ENCODE measurements around the gene VIPAS39. TPM values are rescaled to one million over a fixed set of nuclear protein-coding genes. Genes with fewer than 3 reads are reported as not detected.
A peak's percentile ranks its signal among the peaks of the same experiment; 100 is the strongest.

The VIPAS39 gene
- total RNA-seq, 4 donors from 2014 or later, result 13.2 to 15.3 (median 13.8) TPM

GRCh38 chr14:77409131-77409533 is 48.3 kb downstream of the VIPAS39 start:
- Histone ChIP-seq H3K27ac (no peak overlapping the region), H3K36me3 (no peaks in the 10 kb centered on the region), H3K4me3 (no peak overlapping the region), H3K9me3 (no peaks in the 10 kb centered on the region), H3K27me3 (no peaks in the 10 kb centered on the region), H3K4me1 (no peaks in the 10 kb centered on the region)
- WGBS, 2 donors, result 36 to 55% methylated on average over 3 of the region's 3 CpGs
- intact Hi-C loops (cut with DNase I), result no loop called here
- no peak for DNase-seq
- no peak for TF ChIP-seq POLR2A (IDR thresholded peaks at IDR 0.05)
- TF ChIP-seq CTCF (IDR thresholded peaks at IDR 0.05), result peak in 1 of 6 experiments; percentile 23

DNA sequence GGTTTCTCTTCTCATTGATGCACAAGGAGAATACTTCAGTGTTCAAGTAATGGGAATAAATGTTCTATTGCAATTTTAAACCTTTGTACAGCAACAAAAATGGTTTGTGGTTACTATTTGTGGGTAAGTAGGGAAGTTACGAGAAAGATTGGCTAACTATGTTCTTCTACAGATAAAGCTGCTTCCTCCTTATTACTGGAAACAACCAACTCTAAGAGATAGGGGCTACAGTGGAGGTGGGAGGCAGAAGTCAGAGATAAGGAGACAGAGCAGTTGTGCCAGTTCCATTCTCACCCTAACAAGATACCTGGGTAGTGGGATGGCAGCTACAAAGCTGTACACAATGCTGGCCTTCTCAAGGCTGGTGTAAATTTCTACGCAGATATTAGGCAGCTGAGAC is 50.2 kb downstream of the VIPAS39 start:
- H3K9me3 ChIP-seq, result no peaks in the 10 kb centered on the region
- 78 to 86% methylated on average over 2 of the region's 2 CpGs for WGBS, 2 donors
- no peaks in the 10 kb centered on the region for H3K36me3 ChIP-seq
- DNase-seq, result no peak
- H3K27me3 ChIP-seq, result no peaks in the 10 kb centered on the region
- TF ChIP-seq CTCF (IDR thresholded peaks at IDR 0.05) (no peak), POLR2A (IDR thresholded peaks at IDR 0.05) (no peak)
- intact Hi-C loops (cut with DNase I), result no loop called here
- H3K27ac ChIP-seq, result no peak overlapping the region
- no peaks in the 10 kb centered on the region for H3K4me1 ChIP-seq
- no peak overlapping the region for H3K4me3 ChIP-seq

- 60 to 66% methylated on average over 6 of the region's 6 CpGs for WGBS, 2 donors
- H3K4me3 ChIP-seq, result no peak overlapping the region
- DNase-seq, result no peak
- TF ChIP-seq CTCF (IDR thresholded peaks at IDR 0.05) (no peak), POLR2A (IDR thresholded peaks at IDR 0.05) (no peak)
- H3K36me3 ChIP-seq, result no peaks in the 10 kb centered on the region
- H3K4me1 ChIP-seq, result no peaks in the 10 kb centered on the region
- intact Hi-C loops (cut with DNase I), result no loop called here
- H3K27ac ChIP-seq, result no peak overlapping the region
- no peaks in the 10 kb centered on the region for H3K27me3 ChIP-seq
- H3K9me3 ChIP-seq, result no peaks in the 10 kb centered on the region
Observed at GRCh38 chr14:77406718-77407117, 50.7 kb downstream of the VIPAS39 start.

DNA sequence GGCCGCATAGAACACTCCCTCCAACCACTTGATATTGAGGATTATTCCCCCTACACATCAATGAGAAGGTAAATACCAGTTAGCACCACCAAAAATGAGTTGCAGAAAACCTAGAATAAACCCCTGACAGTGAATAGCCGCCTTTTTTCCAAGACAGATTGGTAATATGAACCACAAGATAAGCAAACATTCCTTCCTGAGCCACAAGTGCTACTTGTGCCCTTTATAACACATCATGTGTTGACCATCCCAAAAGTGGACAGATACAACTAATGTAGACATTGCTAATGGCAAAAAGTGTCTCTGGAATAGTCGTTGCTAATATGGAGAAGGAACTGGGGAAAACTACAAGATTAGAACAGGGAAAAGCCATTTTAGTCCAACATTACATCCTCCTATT is 51.3 kb downstream of the VIPAS39 start:
- H3K36me3 ChIP-seq, result no peaks in the 10 kb centered on the region
- 58 to 61% methylated on average over 3 of the region's 3 CpGs for WGBS, 2 donors
- no peaks in the 10 kb centered on the region for H3K27me3 ChIP-seq
- TF ChIP-seq CTCF (IDR thresholded peaks at IDR 0.05) (no peak), POLR2A (IDR thresholded peaks at IDR 0.05) (no peak)
- H3K4me3 ChIP-seq, result no peak overlapping the region
- H3K9me3 ChIP-seq, result no peaks in the 10 kb centered on the region
- intact Hi-C loops (cut with DNase I), result no loop called here
- DNase-seq, result no peak
- no peak overlapping the region for H3K27ac ChIP-seq
- H3K4me1 ChIP-seq, result no peaks in the 10 kb centered on the region

- Histone ChIP-seq H3K36me3 (no peaks in the 10 kb centered on the region), H3K27me3 (no peaks in the 10 kb centered on the region), H3K4me3 (no peak overlapping the region), H3K4me1 (no peaks in the 10 kb centered on the region), H3K9me3 (no peaks in the 10 kb centered on the region), H3K27ac (no peak overlapping the region)
- DNase-seq, result no peak
- WGBS, 2 donors, result 71 to 74% methylated on average over 3 of the region's 3 CpGs
- intact Hi-C loops (cut with DNase I), result no loop called here
- TF ChIP-seq CTCF (IDR thresholded peaks at IDR 0.05), result no peak
- TF ChIP-seq POLR2A (IDR thresholded peaks at IDR 0.05), result no peak
Observed at GRCh38 chr14:77403768-77404167, 53.6 kb downstream of the VIPAS39 start.

All from esophagus squamous epithelium (tissue), 5 donors.